HG03175 (cell line): ENCODE data around the gene MRPL24.
A peak's percentile ranks its signal among the peaks of the same experiment; 100 is the strongest.
"Not testable (repeated sequence)": the region's sequence is repeated elsewhere in the genome, so short reads cannot be mapped to it uniquely, and the experiment has no call there.

Source experiments
- ATAC-seq: cut with Tn5 transposase; IDR thresholded peaks from one replicate; pipeline ENCODE4 v1.9.1; 2021; ENCODE audit warnings: mild to moderate bottlenecking, moderate library complexity; ENCODE audit not compliant: unreplicated experiment

MRPL24 gene

DNA sequence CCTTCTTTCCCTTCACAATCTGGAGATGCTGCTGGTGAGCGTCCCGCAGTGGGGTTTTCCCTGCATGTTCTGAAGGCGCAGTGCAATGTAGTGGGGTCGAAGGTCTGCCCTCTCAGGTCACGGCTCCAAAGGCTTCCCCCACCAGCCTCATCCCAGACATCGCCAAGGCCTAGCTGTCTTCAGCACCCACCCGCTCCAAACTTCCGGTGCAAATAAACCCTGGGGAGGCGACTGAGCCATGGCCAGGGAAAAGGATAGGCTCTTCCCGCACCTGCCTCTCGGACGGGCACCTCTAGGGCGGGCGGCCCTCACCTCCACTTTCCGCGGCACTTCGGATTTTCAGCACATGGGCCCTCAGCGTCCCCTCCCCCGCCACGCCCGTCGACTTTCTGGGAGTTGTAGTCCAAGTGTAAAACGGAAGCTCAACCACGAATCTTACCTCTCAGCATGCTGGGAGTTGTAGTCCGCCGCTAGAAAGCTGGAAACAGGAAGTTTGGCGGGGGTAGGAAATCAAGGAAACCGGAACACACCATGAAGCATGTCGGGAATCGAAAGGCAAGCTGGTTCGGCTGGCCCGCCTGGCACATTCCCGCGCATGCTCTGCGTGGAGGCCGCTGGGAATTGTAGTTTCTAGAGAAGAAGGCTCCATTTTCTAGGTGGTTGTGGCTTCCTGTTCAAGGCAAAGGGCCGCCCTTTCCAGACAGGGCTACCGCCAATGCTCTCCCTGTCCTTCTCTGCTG is at the start of gene MRPL24:
TSS of gene MRPL24 (minus strand) at position 348 of the 740 bp plus-strand sequence. CDS start 2,384 bp downstream, outside the sequence.
- ATAC-seq = peak; percentile 86

GRCh38 chr1:156789621-156790318 is 48.9 kb upstream of the MRPL24 start:
- no peak for ATAC-seq

DNA sequence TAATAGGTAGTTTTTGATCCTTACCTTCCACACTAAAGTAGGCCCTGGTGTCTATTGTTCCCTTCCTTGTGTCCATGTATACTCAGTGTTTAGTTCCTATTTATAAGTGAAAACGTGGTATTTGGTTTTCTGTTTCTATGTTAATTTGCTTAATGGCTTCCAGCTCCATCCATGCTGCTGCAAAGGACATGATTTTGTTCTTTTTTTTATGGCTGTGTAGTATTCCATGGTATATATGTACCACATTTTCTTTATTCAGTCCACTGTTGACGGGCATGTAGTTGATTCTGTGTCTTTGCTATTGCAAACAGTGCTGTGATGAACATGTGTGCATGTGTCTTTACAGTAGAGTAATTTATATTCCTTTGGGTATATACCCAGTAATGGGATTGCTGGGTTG is 47.2 kb upstream of the MRPL24 start:
- ATAC-seq = no peak

- ATAC-seq = no peak
Measured at GRCh38 chr1:156786640-156787039, 45.8 kb upstream of the MRPL24 start.

GRCh38 chr1:156785458-156785857 is 44.6 kb upstream of the MRPL24 start:
- no peak for ATAC-seq

GRCh38 chr1:156781585-156782186 is 40.8 kb upstream of the MRPL24 start:
- no peak for ATAC-seq

DNA sequence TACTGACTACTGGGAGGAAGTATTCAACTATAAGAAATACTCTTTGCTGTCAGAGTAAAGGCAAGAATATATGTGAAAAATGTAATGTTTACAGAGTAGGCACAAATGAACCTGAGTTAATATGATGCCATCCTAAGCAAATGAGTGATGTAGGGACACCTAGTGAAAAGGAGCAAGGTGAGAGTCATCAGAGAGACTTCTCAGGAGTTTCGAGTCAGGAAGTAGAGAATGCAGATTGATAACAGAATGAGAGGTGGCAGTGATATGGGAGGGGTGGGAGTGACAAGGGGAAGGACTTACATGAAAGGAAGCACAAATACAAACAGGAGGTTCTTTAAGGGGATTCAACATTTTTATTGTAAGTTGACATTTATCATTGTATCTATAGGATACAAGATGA is 36.7 kb upstream of the MRPL24 start:
- no peak for ATAC-seq

DNA sequence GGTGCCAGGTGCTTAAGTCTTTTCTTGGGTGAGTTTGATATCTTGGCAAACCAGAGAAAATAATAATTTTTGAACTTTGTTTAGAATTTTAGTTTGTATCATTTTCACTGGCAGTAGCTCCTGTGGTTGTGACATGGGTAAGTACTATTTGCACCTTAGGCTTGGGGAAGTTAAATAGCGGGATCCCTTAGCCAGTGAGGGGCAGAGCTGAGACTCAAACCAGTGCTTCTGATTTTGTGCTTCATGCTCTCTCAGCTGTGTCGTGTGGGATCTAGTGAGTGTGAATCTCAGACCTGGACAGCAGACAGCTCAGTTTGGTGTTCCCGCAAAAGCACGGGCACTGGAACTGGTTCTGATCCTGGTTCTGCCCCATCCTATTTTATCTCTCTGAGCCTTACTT is 36.1 kb upstream of the MRPL24 start:
- no peak for ATAC-seq

DNA sequence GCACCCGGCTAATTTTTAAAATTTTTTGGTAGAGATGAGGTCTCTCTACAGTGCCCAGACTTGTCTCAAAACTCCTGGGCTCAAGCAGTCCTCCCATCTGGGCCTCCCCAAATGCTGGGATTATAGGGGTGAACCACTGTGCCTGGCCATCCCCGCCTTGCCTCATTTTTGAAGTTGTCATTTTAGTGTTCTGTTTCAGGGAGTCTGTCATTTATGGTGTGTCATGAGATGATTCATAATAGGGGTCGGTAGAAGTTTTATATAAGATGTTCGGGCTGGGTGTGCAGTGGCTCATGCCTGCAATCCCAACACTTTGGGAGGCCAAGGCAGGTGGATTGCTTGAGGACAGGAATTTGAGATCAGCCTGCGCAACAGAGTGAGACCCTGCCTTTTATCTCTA is 34.9 kb upstream of the MRPL24 start:
- ATAC-seq = no peak

DNA sequence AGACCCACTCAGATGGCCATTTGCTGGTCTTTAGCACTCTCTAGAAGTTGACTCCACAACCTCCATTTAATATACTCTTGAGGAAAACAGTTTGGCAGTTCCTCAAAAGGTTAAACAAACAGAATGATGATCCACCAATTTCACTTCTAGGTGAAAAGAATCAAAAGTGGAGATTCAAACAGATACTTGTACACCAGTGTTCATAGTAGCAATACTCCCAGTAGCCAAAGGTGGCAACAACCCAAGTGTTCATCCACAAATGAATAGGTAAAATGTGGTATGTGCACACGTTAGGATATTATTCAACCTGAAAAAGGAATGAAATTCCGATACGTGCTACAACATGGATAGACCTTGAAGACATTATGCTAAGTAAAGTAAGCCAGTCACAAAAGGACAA is 32.7 kb upstream of the MRPL24 start:
- no peak for ATAC-seq

DNA sequence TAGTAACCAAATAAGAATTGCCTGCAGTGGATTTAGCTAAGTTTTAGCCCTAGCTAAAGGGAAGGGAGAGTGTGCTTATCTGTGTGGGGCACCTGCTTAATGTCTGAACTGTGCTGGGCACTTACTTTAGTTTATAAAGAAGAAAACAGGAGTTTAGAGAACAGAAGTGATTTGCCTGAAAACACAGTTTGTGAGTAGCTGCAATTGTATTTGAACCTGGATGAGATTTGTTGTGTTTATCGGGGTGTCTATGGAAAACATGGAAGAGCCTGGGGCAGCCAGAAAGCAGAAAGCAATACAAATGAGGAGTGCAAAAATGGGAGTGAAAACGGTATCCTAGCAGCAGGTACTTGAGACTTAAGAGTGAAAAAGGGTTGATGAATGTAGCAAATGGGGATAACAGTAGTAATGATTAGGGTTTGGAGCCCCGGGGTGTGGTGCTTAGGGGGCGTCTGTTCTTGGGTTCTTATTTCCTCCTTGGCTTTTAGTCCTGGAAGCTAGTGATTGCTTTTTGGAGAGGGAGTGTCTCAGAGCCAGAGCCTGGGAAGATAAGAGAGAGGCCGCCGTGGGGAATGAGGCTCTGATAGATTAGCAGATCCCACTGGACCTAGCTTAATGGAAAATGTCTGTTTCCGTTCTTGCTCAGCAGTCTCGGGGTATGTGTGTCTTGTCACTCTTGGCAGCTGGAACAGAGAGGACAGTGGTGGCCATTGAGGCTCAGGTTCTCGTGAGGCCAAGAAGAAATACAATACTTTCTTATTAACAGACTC is 32.0 kb upstream of the MRPL24 start:
- no peak for ATAC-seq

GRCh38 chr1:156772222-156772621 is 31.3 kb upstream of the MRPL24 start:
- ATAC-seq = no peak

DNA sequence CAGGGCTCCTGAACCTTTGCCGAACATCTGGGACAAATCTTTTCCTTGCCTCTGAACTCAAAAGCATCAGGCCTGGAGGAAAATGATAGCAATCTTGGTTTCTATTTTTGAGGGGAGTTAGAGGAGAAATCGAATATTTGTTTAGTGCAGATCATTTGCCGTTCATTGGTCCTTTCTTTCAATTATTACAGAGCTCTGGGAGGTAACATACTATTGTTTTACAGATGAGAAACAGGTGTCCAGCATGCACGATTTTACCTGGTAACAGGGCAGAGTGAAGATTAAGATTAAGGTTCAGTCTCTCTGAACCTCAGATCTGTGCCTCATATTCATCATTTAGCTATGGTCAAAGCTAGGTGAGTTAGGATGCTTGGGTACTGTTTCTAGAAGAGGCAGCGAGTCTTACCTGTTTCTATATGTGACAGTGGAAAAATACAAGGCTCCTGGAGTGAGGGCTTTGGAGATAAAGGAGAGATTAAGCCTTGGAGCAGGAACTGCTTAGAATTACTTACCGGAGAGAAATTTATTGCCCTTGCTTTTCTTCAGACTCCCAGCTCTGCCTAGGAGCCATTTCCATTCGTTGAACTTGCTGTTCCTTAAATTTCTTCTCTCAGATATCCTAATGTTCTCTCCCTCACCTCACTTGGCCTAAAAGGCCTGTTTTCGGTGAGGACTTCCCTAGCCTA is 27.9 kb upstream of the MRPL24 start:
- no peak for ATAC-seq

GRCh38 chr1:156767879-156768604 is 27.2 kb upstream of the MRPL24 start:
- ATAC-seq = no peak

DNA sequence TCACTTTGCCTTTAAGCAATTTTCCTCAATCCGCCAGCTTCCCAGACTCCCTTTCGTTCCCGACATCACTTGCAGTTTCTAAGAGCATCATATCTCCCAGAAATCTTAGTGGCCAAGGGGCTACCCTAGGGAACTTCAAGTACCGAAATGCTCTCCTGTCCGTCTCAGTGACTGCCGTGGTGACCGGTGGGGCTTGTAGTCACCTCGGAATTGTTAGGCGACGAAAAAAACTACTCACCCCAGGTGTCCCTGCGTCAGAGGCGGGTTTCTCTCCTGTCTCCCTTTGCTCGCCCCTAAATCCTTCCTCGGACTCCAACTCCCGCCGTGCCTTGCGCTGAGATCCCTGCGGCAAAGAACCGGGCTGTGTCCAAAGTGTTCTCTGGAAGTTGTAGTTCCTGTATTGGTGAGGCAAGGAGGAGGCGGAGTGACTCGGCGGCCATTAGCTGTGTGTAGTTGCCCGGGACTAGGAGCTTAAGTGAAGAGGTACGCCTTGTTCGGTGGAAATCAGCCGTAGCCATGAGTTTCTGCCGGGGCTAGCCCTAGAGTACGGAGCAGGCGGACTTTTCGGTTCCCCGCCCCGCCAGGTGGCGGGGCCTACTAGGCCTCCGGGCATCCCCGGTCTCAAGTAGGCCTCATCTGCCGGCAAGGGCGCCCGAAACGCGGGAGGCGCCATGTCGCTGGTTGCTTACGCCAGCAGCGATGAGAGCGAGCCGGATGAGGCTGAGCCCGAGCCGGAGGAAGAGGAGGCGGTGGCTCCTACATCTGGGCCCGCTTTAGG is 26.4 kb upstream of the MRPL24 start, which contains the start of gene PRCC:
TSS of gene PRCC (plus strand) at position 435 of the 778 bp plus-strand sequence. CDS start at position 672, 237 bp downstream.
- ATAC-seq = peak; percentile 95

DNA sequence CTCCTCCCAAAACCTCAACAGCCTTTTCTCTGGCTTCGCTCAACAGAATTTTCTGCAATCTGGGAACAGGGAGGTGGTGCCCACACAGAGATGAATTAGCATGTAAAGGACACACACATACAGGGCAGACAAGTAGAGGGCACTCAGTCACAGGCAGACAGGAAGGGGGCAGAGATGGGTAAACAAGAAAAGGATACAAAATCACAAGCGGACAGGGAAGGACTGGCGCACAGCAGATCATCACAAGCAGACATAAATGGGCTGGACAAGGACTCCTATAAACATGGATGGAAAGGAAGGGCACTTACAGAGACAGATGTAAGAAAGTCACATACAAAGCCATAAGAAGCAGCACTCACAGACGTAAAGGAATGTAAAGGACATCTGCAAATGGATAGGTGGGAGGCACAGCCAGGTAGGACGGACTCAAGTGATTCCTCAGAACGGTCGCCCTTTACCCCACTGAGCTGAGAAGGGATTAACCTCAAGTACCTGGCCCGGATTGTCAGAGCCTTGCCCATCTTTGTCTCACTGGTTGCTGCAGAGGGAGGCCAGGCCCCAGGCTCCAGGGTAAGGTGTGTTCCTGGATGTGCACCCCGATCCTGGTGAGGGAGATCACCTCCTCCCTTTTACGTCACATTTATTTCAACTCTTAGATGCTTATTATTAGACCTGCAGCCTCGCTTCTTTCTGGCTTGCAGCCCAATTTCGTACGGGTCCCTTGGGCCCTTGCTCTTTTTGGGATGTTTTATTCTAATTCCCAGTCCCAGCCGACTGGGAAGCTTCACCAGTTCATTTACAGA is 25.6 kb upstream of the MRPL24 start:
- ATAC-seq = peak; percentile 16

DNA sequence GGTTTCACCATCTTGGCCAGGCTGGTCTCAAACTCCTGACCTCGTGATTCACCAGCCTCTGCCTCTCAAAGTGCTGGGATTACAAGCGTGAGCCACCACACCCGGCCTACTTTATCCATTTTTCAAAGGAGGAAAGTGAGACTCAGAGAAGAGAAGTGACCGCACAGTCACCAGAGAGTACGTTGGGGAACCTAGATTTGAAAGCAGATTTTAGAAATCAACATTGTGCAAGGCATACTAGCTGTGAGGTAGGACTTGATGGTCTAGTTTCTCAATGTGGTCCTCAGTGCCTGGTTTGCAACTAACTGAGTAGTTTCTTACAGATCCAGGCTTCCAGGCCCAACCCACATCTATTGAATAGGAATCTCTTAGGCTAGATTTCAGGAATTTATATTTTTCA is 24.8 kb upstream of the MRPL24 start:
- no peak for ATAC-seq

DNA sequence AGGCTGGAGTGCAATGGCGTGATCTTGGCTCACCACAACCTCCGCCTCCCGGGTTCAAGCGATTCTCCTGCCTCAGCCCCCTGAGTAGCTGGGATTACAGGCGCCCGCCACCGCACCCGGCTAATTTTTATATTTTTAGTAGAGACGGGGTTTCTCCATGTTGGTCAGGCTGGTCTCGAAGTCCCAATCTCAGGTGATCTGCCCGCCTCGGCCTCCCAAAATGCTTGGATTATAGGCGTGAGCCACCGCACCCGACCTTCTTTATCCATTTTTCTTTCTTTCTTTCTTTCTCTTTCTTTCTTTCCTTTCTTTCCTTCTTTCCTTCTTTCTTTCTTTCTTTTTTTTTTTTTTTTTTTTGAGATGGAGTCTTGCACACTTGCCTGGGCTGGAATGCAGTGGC is 24.2 kb upstream of the MRPL24 start:
- not testable (repeated sequence) for ATAC-seq

DNA sequence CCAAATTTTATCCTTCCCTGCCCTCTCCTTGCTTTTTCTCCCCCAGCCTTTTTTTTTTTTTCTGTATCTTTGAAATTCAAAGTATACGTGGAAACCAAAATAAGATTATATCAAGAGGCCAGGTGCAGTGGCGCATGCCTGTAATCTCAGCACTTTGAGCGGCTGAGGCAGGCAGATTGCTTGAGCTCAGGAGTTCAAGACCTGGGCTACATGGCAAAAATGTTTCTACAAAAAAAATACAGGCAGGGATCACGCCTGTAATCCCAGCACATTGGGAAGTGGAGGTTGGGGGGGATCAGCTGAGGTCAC is 19.9 kb upstream of the MRPL24 start:
- ATAC-seq = no peak
